SK-N-SH treated with all-trans-retinoic acid at 6 μM for 48 hours (cell line): ENCODE data around the gene C1orf159.
"Not testable (repeated sequence)": the region's sequence is repeated elsewhere in the genome, so short reads cannot be mapped to it uniquely, and the experiment has no call there.

ENCODE experiments used
- ATAC-seq: fragments of 200-7000 bp; cut with Tn5 transposase; 3 replicates; pipeline ENCODE4 v1.9.1; 2020; ENCODE audit warnings: mild to moderate bottlenecking, moderate library complexity
- ARNTL ChIP-seq: fragments of 450-650 bp; formaldehyde crosslinking; IDR thresholded peaks from 2 replicates; pipeline ENCODE4 v1.5.0; 2020; ENCODE audit warnings: low read depth, mild to moderate bottlenecking, moderate library complexity, borderline replicate concordance
- BACH2 ChIP-seq: fragments of 250-450 bp; sonication (Bioruptor Pico); IDR thresholded peaks from 2 replicates; pipeline ENCODE4 v1.9.0; 2021; ENCODE audit warnings: mild to moderate bottlenecking, borderline replicate concordance
- CREB5 ChIP-seq: fragments of 250-450 bp; sonication (Bioruptor Pico); IDR thresholded peaks from 2 replicates; pipeline ENCODE4 v1.5.1; 2020; ENCODE audit warnings: low read depth, mild to moderate bottlenecking, moderate library complexity
- CSDC2 ChIP-seq: fragments of 250-450 bp; sonication (Bioruptor Pico); IDR thresholded peaks from 2 replicates; pipeline ENCODE4 v1.5.0; 2020; ENCODE audit warnings: mild to moderate bottlenecking, moderate library complexity
- CSRNP3 ChIP-seq: fragments of 250-450 bp; sonication (Bioruptor Pico); IDR thresholded peaks from 2 replicates; pipeline ENCODE4 v1.5.1; 2021; ENCODE audit warnings: mild to moderate bottlenecking, moderate library complexity
- ESRRG ChIP-seq: fragments of 250-450 bp; sonication (Bioruptor Pico); IDR thresholded peaks from 2 replicates; pipeline ENCODE4 v1.6.1; 2021; ENCODE audit warnings: mild to moderate bottlenecking
- GLIS3 ChIP-seq: fragments of 250-450 bp; sonication (Bioruptor Pico); IDR thresholded peaks from 2 replicates; pipeline ENCODE4 v1.5.0; 2020; ENCODE audit warnings: mild to moderate bottlenecking, moderate library complexity
- ISL1 ChIP-seq: fragments of 250-450 bp; sonication (Bioruptor Pico); IDR thresholded peaks from 2 replicates; pipeline ENCODE4 v2.1.2; 2022; ENCODE audit warnings: mild to moderate bottlenecking, moderate library complexity
- OSR1 ChIP-seq: fragments of 250-450 bp; sonication (Bioruptor Pico); IDR thresholded peaks from 2 replicates; pipeline ENCODE4 v1.8.0; 2022; ENCODE audit warnings: moderate library complexity, mild to moderate bottlenecking, inconsistent platforms
- POU6F1 ChIP-seq: fragments of 250-450 bp; sonication (Bioruptor Pico); IDR thresholded peaks from 2 replicates; pipeline ENCODE4 v1.8.0; 2021; ENCODE audit warnings: low read depth, mild to moderate bottlenecking, moderate library complexity, borderline replicate concordance
- PPARA ChIP-seq: fragments of 250-450 bp; sonication (Bioruptor Pico); IDR thresholded peaks from 2 replicates; pipeline ENCODE4 v1.5.0; 2020; ENCODE audit warnings: mild to moderate bottlenecking, borderline replicate concordance
- RARB ChIP-seq: fragments of 250-450 bp; sonication (Bioruptor Pico); IDR thresholded peaks from 2 replicates; pipeline ENCODE4 v1.8.0; 2021; ENCODE audit warnings: mild to moderate bottlenecking, moderate library complexity
- SNAI2 ChIP-seq: fragments of 250-450 bp; sonication (Bioruptor Pico); IDR thresholded peaks from 2 replicates; pipeline ENCODE4 v1.5.0; 2020; ENCODE audit warnings: mild to moderate bottlenecking, moderate library complexity
- TCF4 ChIP-seq: fragments of 250-450 bp; sonication (Bioruptor Pico); IDR thresholded peaks from 2 replicates; pipeline ENCODE4 v1.8.0; 2021; ENCODE audit warnings: mild to moderate bottlenecking, moderate library complexity, borderline replicate concordance
- TOX ChIP-seq: fragments of 250-450 bp; sonication (Bioruptor Pico); IDR thresholded peaks from 2 replicates; pipeline ENCODE4 v1.8.0; 2021; ENCODE audit warnings: mild to moderate bottlenecking, moderate library complexity, borderline replicate concordance
- ZC3H10 ChIP-seq: fragments of 250-450 bp; sonication (Bioruptor Pico); IDR thresholded peaks from 2 replicates; pipeline ENCODE4 v1.5.1; 2021; ENCODE audit warnings: mild to moderate bottlenecking, moderate library complexity
- ZFP3 ChIP-seq: fragments of 250-450 bp; sonication (Bioruptor Pico); IDR thresholded peaks from 2 replicates; pipeline ENCODE4 v1.5.0; 2020; ENCODE audit warnings: mild to moderate bottlenecking, moderate library complexity
- ZFP30 ChIP-seq: fragments of 450-650 bp; formaldehyde crosslinking; IDR thresholded peaks from 2 replicates; pipeline ENCODE4 v1.5.0; 2022; ENCODE audit warnings: mild to moderate bottlenecking, moderate library complexity
- ZNF565 ChIP-seq: fragments of 450-650 bp; formaldehyde crosslinking; conservative IDR thresholded peaks from 2 replicates; pipeline ENCODE4 v1.5.0; 2020; ENCODE audit warnings: low read depth, mild to moderate bottlenecking, moderate library complexity
- ZNF70 ChIP-seq: fragments of 450-650 bp; formaldehyde crosslinking; IDR thresholded peaks from 2 replicates; pipeline ENCODE4 v1.5.0; 2020; ENCODE audit warnings: mild to moderate bottlenecking, moderate library complexity
- ZNF8 ChIP-seq: fragments of 450-650 bp; formaldehyde crosslinking; IDR thresholded peaks from 2 replicates; pipeline ENCODE4 v1.5.0; 2020; ENCODE audit warnings: mild to moderate bottlenecking, moderate library complexity
- TF ChIP-seq, protein P1 (sequence below): fragments of 250-450 bp; sonication (Bioruptor Pico); IDR thresholded peaks from 2 replicates; pipeline ENCODE4 v1.8.0; 2020; ENCODE audit warnings: mild to moderate bottlenecking, moderate library complexity, borderline replicate concordance
- TF ChIP-seq, protein P2 (sequence below): fragments of 250-450 bp; sonication (Bioruptor Pico); IDR thresholded peaks from 2 replicates; pipeline ENCODE4 v1.5.0; 2020; ENCODE audit warnings: mild to moderate bottlenecking, moderate library complexity

C1orf159 gene

DNA sequence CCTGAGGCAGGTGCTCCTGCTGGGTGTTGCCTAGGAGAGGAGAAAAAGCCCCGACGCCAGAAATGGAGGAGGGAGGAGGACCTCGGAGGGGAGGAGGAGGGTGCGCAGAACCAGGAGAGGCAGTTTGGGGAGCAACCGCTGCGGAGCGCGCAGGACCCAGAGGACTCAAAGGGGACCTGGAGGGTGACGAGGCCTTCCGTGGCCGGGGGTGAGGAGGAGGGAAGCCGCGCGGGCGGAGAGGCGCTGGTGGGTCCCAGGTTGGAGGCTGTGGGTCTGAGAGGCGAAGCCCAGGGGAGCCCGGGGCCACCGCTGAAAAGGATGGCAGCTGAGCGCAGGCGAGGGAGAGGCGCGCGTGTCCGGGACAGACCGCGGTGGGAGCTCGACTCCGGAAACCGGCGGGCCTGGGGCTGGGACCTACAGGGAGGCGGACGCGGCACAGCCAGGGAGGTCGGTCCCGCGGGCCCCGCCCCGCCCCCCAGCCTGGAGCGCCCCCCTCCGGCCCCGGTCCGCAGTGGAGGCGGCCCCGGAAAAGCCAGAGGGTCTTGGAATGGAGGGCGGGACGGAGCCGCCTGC, 56.9 kb downstream of the C1orf159 start:
- TF ChIP-seq SNAI2 (CRISPR knock-in tag) (no peak), TOX (CRISPR knock-in tag) (no peak), PPARA (CRISPR knock-in tag) (no peak), ZFP3 (CRISPR knock-in tag) (no peak), BACH2 (CRISPR knock-in tag) (no peak), TCF4 (CRISPR knock-in tag) (no peak), GLIS3 (CRISPR knock-in tag) (no peak), OSR1 (CRISPR knock-in tag) (no peak), RARB (no peak), ARNTL (CRISPR knock-in tag) (no peak), ESRRG (CRISPR knock-in tag) (no peak), ZNF8 (no peak), CSDC2 (CRISPR knock-in tag) (no peak)
- TF ChIP-seq, protein P1, sequence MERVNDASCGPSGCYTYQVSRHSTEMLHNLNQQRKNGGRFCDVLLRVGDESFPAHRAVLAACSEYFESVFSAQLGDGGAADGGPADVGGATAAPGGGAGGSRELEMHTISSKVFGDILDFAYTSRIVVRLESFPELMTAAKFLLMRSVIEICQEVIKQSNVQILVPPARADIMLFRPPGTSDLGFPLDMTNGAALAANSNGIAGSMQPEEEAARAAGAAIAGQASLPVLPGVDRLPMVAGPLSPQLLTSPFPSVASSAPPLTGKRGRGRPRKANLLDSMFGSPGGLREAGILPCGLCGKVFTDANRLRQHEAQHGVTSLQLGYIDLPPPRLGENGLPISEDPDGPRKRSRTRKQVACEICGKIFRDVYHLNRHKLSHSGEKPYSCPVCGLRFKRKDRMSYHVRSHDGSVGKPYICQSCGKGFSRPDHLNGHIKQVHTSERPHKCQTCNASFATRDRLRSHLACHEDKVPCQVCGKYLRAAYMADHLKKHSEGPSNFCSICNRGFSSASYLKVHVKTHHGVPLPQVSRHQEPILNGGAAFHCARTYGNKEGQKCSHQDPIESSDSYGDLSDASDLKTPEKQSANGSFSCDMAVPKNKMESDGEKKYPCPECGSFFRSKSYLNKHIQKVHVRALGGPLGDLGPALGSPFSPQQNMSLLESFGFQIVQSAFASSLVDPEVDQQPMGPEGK = no peak
- TF ChIP-seq, protein P2, sequence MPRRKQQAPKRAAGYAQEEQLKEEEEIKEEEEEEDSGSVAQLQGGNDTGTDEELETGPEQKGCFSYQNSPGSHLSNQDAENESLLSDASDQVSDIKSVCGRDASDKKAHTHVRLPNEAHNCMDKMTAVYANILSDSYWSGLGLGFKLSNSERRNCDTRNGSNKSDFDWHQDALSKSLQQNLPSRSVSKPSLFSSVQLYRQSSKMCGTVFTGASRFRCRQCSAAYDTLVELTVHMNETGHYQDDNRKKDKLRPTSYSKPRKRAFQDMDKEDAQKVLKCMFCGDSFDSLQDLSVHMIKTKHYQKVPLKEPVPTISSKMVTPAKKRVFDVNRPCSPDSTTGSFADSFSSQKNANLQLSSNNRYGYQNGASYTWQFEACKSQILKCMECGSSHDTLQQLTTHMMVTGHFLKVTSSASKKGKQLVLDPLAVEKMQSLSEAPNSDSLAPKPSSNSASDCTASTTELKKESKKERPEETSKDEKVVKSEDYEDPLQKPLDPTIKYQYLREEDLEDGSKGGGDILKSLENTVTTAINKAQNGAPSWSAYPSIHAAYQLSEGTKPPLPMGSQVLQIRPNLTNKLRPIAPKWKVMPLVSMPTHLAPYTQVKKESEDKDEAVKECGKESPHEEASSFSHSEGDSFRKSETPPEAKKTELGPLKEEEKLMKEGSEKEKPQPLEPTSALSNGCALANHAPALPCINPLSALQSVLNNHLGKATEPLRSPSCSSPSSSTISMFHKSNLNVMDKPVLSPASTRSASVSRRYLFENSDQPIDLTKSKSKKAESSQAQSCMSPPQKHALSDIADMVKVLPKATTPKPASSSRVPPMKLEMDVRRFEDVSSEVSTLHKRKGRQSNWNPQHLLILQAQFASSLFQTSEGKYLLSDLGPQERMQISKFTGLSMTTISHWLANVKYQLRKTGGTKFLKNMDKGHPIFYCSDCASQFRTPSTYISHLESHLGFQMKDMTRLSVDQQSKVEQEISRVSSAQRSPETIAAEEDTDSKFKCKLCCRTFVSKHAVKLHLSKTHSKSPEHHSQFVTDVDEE (CRISPR knock-in tag) = no peak
- peak; percentile 27 for ATAC-seq

DNA sequence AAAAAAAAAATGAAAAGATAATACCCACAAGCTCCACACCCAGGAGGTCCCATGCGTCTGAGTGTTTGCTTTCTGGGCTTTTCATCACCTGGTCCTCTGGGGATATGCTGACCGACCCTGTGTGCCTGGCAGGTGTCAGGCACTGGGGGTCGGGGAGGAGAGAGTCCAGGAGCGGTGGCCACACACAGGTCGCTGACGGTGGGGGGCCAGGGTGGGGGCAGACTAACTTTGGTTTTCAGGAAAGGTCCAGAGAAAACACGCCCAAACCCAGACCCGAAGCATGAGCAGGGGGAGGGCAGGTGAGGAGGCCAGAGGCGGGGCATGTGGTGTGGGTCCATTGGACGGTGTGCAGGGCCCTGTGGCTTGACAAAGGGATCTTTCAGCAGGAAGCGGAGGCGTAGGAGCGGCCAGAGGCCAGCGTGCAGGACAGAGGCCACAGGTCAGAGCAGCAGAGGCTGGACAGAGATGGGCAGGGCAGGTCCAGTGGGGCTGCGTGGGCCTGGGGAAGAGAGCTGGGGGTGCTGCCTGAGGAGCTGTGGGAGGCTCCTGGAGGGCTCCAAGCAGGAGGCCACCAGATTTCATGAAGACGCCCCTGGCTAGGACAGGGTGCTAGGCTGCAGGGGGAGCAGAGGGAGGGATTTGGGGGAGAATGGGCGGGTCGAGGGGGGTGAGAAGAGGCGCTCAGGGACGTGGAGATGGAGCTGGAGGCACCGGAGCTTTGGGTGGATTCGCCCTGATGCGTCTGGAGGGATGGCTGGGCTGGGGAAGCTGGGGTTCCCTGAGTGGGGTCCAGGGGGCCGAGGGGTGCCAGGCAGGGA, 57.6 kb downstream of the C1orf159 start:
- ATAC-seq = no peak
- TF ChIP-seq TCF4 (CRISPR knock-in tag) (no peak), ISL1 (CRISPR knock-in tag) (no peak), PPARA (CRISPR knock-in tag) (no peak), ZFP30 (CRISPR knock-in tag) (no peak), POU6F1 (CRISPR knock-in tag) (no peak)

GRCh38 chr1:1057769-1058087, 58.2 kb downstream of the C1orf159 start:
- not testable (repeated sequence) for ATAC-seq

- ATAC-seq = no peak
- TF ChIP-seq ISL1 (CRISPR knock-in tag) (no peak), TCF4 (CRISPR knock-in tag) (no peak), POU6F1 (CRISPR knock-in tag) (no peak), ZNF565 (no peak), ZNF70 (CRISPR knock-in tag) (no peak), OSR1 (CRISPR knock-in tag) (no peak), SNAI2 (CRISPR knock-in tag) (no peak), RARB (no peak), CSRNP3 (CRISPR knock-in tag) (no peak), BACH2 (CRISPR knock-in tag) (no peak), ZFP3 (CRISPR knock-in tag) (no peak), CREB5 (CRISPR knock-in tag) (no peak), ZC3H10 (no peak), ZNF8 (no peak), PPARA (CRISPR knock-in tag) (no peak)
Measured at GRCh38 chr1:1055841-1056736, 59.8 kb downstream of the C1orf159 start.
